VCaP (cell line): ENCODE results near the gene CAP2.
"Not testable (repeated sequence)": the region's sequence is repeated elsewhere in the genome, so short reads cannot be mapped to it uniquely, and the experiment has no call there.

Source experiments
- H3K27ac ChIP-seq: fragments of 450-650 bp; 2 replicates; pipeline ENCODE4 v1.5.1; 2017
- TF ChIP-seq, protein P1 (sequence below): fragments of 450-650 bp; conservative IDR thresholded peaks from 2 replicates; pipeline ENCODE4 v1.5.1; 2017; ENCODE audit warnings: mild to moderate bottlenecking, moderate library complexity

Gene CAP2

DNA sequence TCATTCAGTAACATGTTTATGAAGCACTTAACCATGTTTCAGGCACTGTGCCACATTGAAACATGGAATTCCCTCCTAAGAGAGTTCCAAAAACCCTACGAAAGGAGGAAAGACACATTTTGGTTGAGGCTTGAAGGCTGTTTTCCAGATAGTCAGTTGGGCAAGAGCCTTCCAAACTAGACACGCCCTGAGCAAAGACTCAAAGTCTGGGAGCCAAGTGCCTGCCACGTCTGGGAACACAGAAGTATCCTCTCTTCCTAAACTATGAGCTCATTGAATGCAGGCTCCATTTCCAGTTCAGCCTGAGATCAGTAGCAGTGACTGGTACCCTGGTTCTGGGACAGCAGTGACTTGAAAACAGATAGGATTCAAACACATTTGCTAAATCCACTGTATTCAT is 132.2 kb downstream of the CAP2 start:
- H3K27ac ChIP-seq = no peak overlapping the region
- TF ChIP-seq, protein P1, sequence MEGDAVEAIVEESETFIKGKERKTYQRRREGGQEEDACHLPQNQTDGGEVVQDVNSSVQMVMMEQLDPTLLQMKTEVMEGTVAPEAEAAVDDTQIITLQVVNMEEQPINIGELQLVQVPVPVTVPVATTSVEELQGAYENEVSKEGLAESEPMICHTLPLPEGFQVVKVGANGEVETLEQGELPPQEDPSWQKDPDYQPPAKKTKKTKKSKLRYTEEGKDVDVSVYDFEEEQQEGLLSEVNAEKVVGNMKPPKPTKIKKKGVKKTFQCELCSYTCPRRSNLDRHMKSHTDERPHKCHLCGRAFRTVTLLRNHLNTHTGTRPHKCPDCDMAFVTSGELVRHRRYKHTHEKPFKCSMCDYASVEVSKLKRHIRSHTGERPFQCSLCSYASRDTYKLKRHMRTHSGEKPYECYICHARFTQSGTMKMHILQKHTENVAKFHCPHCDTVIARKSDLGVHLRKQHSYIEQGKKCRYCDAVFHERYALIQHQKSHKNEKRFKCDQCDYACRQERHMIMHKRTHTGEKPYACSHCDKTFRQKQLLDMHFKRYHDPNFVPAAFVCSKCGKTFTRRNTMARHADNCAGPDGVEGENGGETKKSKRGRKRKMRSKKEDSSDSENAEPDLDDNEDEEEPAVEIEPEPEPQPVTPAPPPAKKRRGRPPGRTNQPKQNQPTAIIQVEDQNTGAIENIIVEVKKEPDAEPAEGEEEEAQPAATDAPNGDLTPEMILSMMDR = no peak

DNA sequence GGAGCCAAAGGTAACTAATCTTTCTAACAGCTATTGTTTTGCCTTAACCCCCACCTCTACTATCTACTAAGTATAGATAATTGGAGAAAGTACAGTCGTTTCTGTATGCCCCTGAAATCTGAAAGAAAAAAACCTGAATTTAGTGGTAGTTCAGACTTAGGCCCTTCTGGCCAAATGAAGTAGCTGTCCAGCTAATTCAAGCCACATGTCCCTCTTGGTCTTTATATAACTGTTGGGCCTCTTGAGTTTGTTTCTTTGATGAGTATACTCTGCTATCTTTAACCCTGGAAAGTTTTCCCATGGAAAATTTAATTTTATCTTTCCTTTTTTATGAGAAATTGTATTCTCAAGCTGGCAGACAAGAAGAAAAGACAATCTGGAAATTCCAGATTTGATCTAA is 133.7 kb downstream of the CAP2 start:
- no peak overlapping the region for H3K27ac ChIP-seq
- TF ChIP-seq, protein P1 = no peak

DNA sequence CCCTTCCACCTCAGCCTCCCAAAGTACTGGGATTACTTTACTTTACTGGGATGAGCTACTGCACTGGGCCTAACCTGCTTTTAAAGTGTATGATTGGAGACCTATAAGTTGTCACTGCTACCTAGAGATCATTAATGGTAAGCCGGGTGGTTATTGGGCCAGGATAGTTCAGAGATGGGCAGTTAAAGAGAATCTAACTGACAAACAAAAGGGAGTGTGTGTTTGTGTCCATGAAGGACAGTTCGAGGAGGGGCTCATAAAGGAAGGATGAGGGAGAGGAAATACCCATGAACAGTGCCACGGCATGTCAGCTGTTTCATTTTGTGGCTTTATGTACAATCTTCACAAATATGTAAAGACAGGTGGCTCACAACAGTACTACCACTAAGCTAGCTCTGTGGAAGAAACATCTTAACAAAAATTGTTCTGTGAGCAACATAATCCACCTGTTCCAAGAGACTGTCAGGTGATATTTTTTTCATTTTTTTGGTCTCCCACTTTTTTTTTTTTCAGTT is 137.0 kb downstream of the CAP2 start:
- H3K27ac ChIP-seq = no peak overlapping the region
- TF ChIP-seq, protein P1 = no peak

DNA sequence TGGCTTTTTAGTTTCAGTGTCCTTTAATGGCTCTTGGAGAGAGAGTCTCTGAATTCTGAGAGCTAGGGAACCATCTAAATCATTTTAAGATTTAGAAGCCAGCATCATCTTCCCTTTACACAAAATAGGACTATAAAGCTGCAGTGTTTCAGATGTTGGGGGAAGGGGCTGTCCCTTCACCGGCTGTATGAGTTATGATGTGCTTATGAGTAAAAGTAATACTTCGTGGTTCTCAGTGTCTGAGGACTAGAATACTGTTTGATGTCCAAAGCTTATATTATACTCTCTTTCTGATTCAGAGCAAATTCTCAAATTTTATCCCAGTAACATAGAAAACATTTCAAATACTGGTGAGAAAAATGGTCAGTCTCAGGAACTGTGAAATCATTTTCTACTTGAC is 143.2 kb downstream of the CAP2 start:
- H3K27ac ChIP-seq = no peak overlapping the region
- TF ChIP-seq, protein P1 = no peak

DNA sequence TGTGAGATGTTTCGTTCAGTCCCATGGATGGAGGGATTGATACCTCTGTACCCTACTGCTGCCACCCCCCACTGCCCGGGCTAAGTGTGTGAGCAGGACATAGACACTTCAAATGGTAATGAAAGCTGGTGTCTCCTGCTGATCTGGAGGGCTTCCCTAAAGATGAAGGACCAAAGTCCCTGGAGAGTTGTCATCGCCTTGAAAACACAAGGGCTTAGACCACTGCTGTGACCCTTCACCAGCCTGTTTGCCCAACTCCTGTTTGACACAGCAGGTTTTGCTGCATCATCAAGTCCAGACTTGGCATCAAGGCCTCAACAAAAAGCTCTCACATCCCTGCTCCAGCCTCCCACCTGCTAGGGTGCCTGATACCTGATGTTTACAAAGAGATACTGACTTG is 148.8 kb downstream of the CAP2 start:
- H3K27ac ChIP-seq = no peak overlapping the region
- TF ChIP-seq, protein P1 = no peak

- not testable (repeated sequence) for H3K27ac ChIP-seq
These were observed 152.3 kb downstream of the CAP2 start for GRCh38 chr6:17545681-17546080.

DNA sequence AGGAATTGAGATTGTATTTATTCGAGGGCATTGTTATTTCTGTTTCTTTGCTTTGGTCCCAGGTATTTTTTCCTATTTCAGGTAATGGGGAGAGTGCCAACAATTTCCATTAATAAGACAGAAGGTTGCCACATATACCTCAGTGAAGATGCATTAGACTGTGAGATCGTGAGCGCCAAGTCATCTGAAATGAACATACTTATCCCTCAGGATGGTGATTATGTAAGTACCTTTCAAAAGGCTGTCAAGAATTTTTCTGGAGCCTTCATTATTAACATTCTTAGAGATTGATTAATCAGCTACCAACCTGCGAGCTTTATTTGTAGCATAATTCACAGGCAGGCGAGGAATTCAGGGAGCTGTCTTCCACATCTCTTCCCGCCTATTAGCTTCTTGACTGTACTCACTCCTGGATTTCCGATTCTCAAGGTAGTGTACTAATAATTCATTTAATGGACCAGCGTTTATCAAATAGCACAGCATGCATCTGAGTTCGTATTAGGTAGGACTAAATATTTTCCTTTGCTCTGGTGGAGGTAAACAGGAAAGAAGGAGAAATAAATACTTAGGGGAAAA is 158.1 kb downstream of the CAP2 start:
- TF ChIP-seq, protein P1 = no peak
- H3K27ac ChIP-seq = no peak overlapping the region

DNA sequence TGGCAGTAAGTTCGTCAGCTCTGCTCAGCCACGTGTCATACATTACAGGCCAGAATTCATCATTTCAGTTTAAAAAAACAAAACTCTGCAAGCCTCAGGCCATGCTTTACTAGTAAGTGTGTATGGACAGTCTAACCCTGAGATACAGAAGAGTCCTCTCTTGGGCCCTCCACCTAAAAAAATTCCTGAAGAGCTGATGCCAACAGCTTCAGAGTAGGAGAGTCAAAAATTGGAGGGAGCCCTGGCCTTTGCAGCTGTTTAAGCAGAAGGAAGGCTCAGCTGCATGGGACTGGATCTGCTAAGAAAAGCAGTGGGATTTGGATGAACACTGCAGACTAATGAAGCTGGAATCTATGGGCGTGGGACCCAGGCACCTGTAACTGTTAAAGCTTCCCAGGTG is 159.5 kb downstream of the CAP2 start:
- no peak overlapping the region for H3K27ac ChIP-seq
- TF ChIP-seq, protein P1 = no peak
